SK-N-SH treated with all-trans-retinoic acid at 6 μM for 48 hours (cell line): ENCODE results near the gene ST3GAL4.

ENCODE experiments used
- ARNTL ChIP-seq: fragments of 450-650 bp; formaldehyde crosslinking; IDR thresholded peaks from 2 replicates; pipeline ENCODE4 v1.5.0; 2020; ENCODE audit warnings: low read depth, mild to moderate bottlenecking, moderate library complexity, borderline replicate concordance
- OSR1 ChIP-seq: fragments of 250-450 bp; sonication (Bioruptor Pico); IDR thresholded peaks from 2 replicates; pipeline ENCODE4 v1.8.0; 2022; ENCODE audit warnings: moderate library complexity, mild to moderate bottlenecking, inconsistent platforms
- POU6F1 ChIP-seq: fragments of 250-450 bp; sonication (Bioruptor Pico); IDR thresholded peaks from 2 replicates; pipeline ENCODE4 v1.8.0; 2021; ENCODE audit warnings: low read depth, mild to moderate bottlenecking, moderate library complexity, borderline replicate concordance
- PPARA ChIP-seq: fragments of 250-450 bp; sonication (Bioruptor Pico); IDR thresholded peaks from 2 replicates; pipeline ENCODE4 v1.5.0; 2020; ENCODE audit warnings: mild to moderate bottlenecking, borderline replicate concordance
- SNAI2 ChIP-seq: fragments of 250-450 bp; sonication (Bioruptor Pico); IDR thresholded peaks from 2 replicates; pipeline ENCODE4 v1.5.0; 2020; ENCODE audit warnings: mild to moderate bottlenecking, moderate library complexity
- TSHZ2 ChIP-seq: fragments of 250-450 bp; sonication (Bioruptor Pico); IDR thresholded peaks from 2 replicates; pipeline ENCODE4 v1.5.0; 2020; ENCODE audit warnings: mild to moderate bottlenecking, moderate library complexity
- ZC3H10 ChIP-seq: fragments of 250-450 bp; sonication (Bioruptor Pico); IDR thresholded peaks from 2 replicates; pipeline ENCODE4 v1.5.1; 2021; ENCODE audit warnings: mild to moderate bottlenecking, moderate library complexity
- ZFP3 ChIP-seq: fragments of 250-450 bp; sonication (Bioruptor Pico); IDR thresholded peaks from 2 replicates; pipeline ENCODE4 v1.5.0; 2020; ENCODE audit warnings: mild to moderate bottlenecking, moderate library complexity
- ZNF565 ChIP-seq: fragments of 450-650 bp; formaldehyde crosslinking; conservative IDR thresholded peaks from 2 replicates; pipeline ENCODE4 v1.5.0; 2020; ENCODE audit warnings: low read depth, mild to moderate bottlenecking, moderate library complexity
- ZNF8 ChIP-seq: fragments of 450-650 bp; formaldehyde crosslinking; IDR thresholded peaks from 2 replicates; pipeline ENCODE4 v1.5.0; 2020; ENCODE audit warnings: mild to moderate bottlenecking, moderate library complexity
- TF ChIP-seq, protein P1 (sequence below): fragments of 250-450 bp; sonication (Bioruptor Pico); IDR thresholded peaks from 2 replicates; pipeline ENCODE4 v1.8.0; 2020; ENCODE audit warnings: mild to moderate bottlenecking, moderate library complexity, borderline replicate concordance
- TF ChIP-seq, protein P2 (sequence below): fragments of 250-450 bp; sonication (Bioruptor Pico); IDR thresholded peaks from 2 replicates; pipeline ENCODE4 v1.5.1; 2021; ENCODE audit warnings: mild to moderate bottlenecking, moderate library complexity

- TF ChIP-seq ZNF565 (CRISPR knock-in tag), result no peak
- TF ChIP-seq ZNF8 (CRISPR knock-in tag), result no peak
- TF ChIP-seq, protein P1, sequence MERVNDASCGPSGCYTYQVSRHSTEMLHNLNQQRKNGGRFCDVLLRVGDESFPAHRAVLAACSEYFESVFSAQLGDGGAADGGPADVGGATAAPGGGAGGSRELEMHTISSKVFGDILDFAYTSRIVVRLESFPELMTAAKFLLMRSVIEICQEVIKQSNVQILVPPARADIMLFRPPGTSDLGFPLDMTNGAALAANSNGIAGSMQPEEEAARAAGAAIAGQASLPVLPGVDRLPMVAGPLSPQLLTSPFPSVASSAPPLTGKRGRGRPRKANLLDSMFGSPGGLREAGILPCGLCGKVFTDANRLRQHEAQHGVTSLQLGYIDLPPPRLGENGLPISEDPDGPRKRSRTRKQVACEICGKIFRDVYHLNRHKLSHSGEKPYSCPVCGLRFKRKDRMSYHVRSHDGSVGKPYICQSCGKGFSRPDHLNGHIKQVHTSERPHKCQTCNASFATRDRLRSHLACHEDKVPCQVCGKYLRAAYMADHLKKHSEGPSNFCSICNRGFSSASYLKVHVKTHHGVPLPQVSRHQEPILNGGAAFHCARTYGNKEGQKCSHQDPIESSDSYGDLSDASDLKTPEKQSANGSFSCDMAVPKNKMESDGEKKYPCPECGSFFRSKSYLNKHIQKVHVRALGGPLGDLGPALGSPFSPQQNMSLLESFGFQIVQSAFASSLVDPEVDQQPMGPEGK (CRISPR knock-in tag), result no peak
- no peak for TF ChIP-seq ARNTL
- TF ChIP-seq, protein P2, sequence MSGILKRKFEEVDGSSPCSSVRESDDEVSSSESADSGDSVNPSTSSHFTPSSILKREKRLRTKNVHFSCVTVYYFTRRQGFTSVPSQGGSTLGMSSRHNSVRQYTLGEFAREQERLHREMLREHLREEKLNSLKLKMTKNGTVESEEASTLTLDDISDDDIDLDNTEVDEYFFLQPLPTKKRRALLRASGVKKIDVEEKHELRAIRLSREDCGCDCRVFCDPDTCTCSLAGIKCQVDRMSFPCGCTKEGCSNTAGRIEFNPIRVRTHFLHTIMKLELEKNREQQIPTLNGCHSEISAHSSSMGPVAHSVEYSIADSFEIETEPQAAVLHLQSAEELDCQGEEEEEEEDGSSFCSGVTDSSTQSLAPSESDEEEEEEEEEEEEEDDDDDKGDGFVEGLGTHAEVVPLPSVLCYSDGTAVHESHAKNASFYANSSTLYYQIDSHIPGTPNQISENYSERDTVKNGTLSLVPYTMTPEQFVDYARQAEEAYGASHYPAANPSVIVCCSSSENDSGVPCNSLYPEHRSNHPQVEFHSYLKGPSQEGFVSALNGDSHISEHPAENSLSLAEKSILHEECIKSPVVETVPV, result no peak
- TF ChIP-seq ZC3H10 (CRISPR knock-in tag), result no peak
- TF ChIP-seq POU6F1 (CRISPR knock-in tag), result no peak
- TF ChIP-seq OSR1 (CRISPR knock-in tag), result no peak
- no peak for TF ChIP-seq PPARA (CRISPR knock-in tag)
- TF ChIP-seq SNAI2 (CRISPR knock-in tag), result no peak
- no peak for TF ChIP-seq ZFP3 (CRISPR knock-in tag)
- no peak for TF ChIP-seq TSHZ2 (CRISPR knock-in tag)
These were observed 44.5 kb downstream of the ST3GAL4 start for GRCh38 chr11:126400019-126400418.
